IMR-90 (cell line): ENCODE data around the gene MAP3K7CL.

Experiments used
- BHLHE40 ChIP-seq: fragments of 150-350 bp; IDR thresholded peaks from 2 replicates; pipeline ENCODE4 v1.6.1; 2016; ENCODE audit warnings: mild to moderate bottlenecking, low read depth, low read length
- CHD1 ChIP-seq: IDR thresholded peaks from 2 replicates; pipeline ENCODE4 v1.6.1; 2012; ENCODE audit warnings: low read depth, low read length, improper control_type of control experiment
- MXI1 ChIP-seq: IDR thresholded peaks from 2 replicates; pipeline ENCODE4 v1.6.1; 2012; ENCODE audit warnings: low read depth, mild to moderate bottlenecking, low read length, moderate library complexity, borderline replicate concordance
- POLR2A ChIP-seq: IDR thresholded peaks from 2 replicates; pipeline ENCODE4 v1.6.1; 2012; ENCODE audit warnings: mild to moderate bottlenecking, low read depth, low read length
- RFX5 ChIP-seq: IDR thresholded peaks from 2 replicates; pipeline ENCODE4 v1.8.0; 2012; ENCODE audit warnings: low read depth, mild to moderate bottlenecking, low read length, moderate library complexity
- TF ChIP-seq, protein P1 (sequence below): conservative IDR thresholded peaks from 2 replicates; pipeline ENCODE4 v1.5.1; 2012; ENCODE audit warnings: mild to moderate bottlenecking, low read depth, low read length, improper control_type of control experiment
- TF ChIP-seq, protein P2 (sequence below): fragments of 150-350 bp; IDR thresholded peaks from 2 replicates; pipeline ENCODE4 v1.6.1; 2017; ENCODE audit warnings: mild to moderate bottlenecking, antibody characterized with exemption, low read length, low read depth

DNA sequence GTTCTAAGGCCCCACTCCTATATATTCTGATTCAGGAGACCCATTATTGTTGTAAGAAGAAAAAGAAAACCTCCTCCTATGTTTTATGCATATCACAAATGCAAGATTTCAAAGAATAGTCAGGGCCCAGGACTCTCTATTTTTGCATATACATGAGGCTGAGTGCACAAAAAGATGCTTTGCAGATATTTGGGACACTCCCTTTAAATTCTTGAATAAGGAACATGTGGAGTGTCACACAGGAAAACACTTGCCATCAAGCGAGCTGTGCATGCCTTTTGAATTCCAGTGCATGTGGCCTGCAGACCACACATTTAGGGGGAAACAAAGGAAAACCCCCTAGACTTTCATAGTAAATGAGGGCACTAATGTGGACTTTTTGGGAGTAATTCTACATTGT, 5.6 kb downstream of the MAP3K7CL start:
- TF ChIP-seq, protein P1, sequence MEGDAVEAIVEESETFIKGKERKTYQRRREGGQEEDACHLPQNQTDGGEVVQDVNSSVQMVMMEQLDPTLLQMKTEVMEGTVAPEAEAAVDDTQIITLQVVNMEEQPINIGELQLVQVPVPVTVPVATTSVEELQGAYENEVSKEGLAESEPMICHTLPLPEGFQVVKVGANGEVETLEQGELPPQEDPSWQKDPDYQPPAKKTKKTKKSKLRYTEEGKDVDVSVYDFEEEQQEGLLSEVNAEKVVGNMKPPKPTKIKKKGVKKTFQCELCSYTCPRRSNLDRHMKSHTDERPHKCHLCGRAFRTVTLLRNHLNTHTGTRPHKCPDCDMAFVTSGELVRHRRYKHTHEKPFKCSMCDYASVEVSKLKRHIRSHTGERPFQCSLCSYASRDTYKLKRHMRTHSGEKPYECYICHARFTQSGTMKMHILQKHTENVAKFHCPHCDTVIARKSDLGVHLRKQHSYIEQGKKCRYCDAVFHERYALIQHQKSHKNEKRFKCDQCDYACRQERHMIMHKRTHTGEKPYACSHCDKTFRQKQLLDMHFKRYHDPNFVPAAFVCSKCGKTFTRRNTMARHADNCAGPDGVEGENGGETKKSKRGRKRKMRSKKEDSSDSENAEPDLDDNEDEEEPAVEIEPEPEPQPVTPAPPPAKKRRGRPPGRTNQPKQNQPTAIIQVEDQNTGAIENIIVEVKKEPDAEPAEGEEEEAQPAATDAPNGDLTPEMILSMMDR = no peak
- no peak for TF ChIP-seq CHD1
- no peak for TF ChIP-seq BHLHE40
- no peak for TF ChIP-seq MXI1
- TF ChIP-seq POLR2A = no peak
- no peak for TF ChIP-seq RFX5
- TF ChIP-seq, protein P2, sequence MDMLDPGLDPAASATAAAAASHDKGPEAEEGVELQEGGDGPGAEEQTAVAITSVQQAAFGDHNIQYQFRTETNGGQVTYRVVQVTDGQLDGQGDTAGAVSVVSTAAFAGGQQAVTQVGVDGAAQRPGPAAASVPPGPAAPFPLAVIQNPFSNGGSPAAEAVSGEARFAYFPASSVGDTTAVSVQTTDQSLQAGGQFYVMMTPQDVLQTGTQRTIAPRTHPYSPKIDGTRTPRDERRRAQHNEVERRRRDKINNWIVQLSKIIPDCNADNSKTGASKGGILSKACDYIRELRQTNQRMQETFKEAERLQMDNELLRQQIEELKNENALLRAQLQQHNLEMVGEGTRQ = no peak
